Lower leg skin (tissue), 3 donors: ENCODE data around the gene KIF7.

Experiments
- CTCF ChIP-seq, 3 donors: fragments of 450-650 bp; IDR thresholded peaks; one replicate each; pipeline ENCODE4 v1.5.1; 2016; ENCODE audit warnings: antibody characterized with exemption in 3 of 3, mild to moderate bottlenecking in 3 of 3, moderate library complexity in 2 of 3
- POLR2A ChIP-seq, 2 donors: fragments of 450-650 bp; IDR thresholded peaks; one replicate each; pipeline ENCODE4 v1.6.1; 2016 to 2017; ENCODE audit warnings: antibody characterized with exemption in 2 of 2, mild to moderate bottlenecking in 1 of 2, moderate library complexity in 1 of 2

GRCh38 chr15:89630974-89631901, 24.0 kb downstream of the KIF7 start:
- no peak for TF ChIP-seq CTCF (IDR thresholded peaks at IDR 0.05)
- no peak for TF ChIP-seq POLR2A (IDR thresholded peaks at IDR 0.05)
